Measurements from ENCODE around the gene CPOX. TPM values are rescaled to one million over a fixed set of nuclear protein-coding genes. Genes with fewer than 3 reads are reported as not detected.

Gene CPOX
- total and polyA plus RNA-seq, 2 donors: 12.4 to 16.2 TPM

DNA sequence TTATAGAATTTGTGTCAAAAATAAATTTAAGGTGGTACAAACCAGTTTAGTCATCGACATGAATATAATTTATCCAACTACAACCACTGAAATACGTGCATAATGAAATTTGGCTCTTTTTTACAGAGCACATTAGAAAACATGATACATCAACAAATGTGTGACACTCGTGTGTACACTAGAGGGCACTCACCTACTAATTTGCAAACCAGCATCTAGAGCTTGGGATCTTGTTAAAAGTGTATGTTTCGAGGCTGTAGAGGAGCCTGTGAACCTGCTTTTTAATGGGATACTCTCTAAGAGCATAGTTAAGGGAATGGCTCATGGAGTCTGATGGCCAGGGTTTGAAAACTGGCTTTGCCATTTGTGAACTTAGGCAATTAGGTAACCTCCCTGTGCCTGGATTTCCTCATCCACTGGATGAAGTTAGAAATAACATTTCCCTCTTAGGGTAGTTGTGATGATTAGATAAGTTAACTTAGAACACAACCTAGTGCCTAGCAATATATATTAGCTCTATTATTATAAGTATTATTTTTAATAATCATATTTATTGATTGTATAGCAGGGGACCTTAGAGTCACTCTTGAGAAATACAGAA is 8.8 kb upstream of the CPOX start:
- Histone ChIP-seq H3K4me3 (ENCODE audit: low read depth, low read length) (no peak overlapping the region), H3K27ac (ENCODE audit: low read depth) (no peak overlapping the region), H3K4me1 (ENCODE audit: insufficient read depth) (no peaks in the 10 kb centered on the region), H3K36me3 (ENCODE audit: insufficient read depth) (no peaks in the 10 kb centered on the region)
- WGBS: 7% methylated on average over 4 of the region's 4 CpGs
- DNase-seq (ENCODE audit: extremely low spot score): no peak

DNA sequence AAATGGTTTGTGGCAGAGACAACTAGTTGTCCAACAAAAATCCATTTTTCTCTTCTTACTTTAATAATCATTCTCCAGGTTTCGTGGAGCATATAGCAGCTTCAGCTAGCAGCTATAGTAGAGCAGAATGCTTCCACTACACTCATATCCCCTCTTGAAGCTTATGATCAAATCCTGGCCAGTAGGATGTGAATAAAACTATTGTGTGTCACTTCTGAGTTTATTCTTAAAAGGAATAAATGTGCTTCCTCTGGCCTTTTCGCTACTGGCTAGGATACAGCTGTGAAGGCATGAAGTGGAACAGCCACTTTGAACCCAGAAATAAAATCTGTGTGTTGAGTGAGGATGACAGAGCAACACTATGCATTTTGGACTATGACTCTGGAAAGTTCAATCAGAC is 7.8 kb upstream of the CPOX start:
- Histone ChIP-seq H3K4me3 (ENCODE audit: low read depth, low read length) (no peak overlapping the region), H3K36me3 (ENCODE audit: insufficient read depth) (no peaks in the 10 kb centered on the region), H3K4me1 (ENCODE audit: insufficient read depth) (no peaks in the 10 kb centered on the region), H3K27ac (ENCODE audit: low read depth) (no peak overlapping the region)
- DNase-seq (ENCODE audit: extremely low spot score): no peak
- 81% methylated on average over 2 of the region's 2 CpGs for WGBS

DNA sequence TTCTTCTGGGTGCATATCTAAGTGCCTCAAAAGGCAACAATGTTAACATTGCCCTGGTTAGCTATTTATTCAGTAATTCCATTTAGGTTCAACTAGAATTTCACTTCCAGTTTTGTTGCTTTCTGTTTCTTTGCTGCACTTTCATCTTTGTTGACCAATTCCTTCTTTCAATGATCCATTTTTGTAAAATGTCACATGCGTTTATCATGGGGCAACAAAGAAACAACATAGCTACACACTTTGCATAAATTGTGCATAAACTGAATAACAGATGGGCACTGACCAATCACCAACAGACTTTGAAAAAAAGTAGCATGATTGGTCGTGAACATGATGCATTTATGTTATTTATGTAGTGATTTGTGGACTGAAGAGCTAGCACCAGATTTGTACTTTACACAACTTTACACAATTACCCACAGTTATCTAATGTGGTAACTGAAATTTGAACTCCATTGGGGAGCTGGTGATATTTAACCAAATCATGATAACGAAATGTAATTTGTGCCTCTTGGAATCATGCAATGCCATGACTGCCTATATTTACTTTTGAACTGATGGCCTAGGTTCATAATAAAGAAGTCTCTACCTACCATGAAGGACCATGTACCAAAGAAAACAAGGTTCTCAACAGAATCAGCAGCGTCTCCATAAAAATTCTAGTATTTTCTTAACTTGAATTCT is 7.1 kb upstream of the CPOX start:
- H3K4me1 ChIP-seq (ENCODE audit: insufficient read depth): no peaks in the 10 kb centered on the region
- no peak overlapping the region for H3K27ac ChIP-seq (ENCODE audit: low read depth)
- H3K36me3 ChIP-seq (ENCODE audit: insufficient read depth): no peaks in the 10 kb centered on the region
- no peak for DNase-seq (ENCODE audit: extremely low spot score)
- no peak overlapping the region for H3K4me3 ChIP-seq (ENCODE audit: low read depth, low read length)
- 85% methylated on average over 4 of the region's 4 CpGs for WGBS

DNA sequence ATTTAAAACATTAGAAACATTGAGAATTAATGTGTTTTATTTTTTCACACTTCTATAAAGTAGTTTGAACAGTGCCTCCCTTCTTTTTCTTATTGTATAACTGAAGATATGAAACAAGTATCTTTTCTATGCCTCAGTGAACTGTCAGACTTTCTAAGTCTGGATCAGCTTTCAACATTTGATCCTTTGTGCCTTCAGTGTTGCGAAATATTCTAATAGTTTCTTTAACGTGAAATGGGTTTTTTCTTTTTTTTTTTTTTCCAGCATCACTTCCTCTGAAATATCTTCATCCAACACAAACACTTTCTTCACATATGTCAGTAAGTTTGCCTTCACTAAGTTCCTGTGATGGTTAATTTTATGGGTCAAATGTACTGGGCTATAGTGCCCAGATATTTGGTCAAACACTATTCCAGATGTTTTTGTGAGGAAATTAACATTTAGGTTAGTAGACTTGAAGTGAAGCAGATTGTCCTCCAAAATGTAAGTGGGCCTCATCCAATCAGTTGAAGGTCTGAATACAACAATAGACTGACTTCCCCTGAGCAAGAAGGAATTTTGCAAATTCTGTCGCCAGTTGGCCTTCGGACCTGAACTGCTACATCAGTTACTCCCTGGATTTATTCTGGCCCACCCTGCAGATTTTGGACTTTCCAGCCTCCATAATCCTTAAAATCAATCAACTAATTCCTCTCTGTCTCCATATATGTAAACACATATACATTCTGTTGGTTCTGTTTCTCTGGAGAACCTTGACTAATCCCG is 6.4 kb upstream of the CPOX start:
- Histone ChIP-seq H3K27ac (ENCODE audit: low read depth) (no peak overlapping the region), H3K4me3 (ENCODE audit: low read depth, low read length) (no peak overlapping the region), H3K36me3 (ENCODE audit: insufficient read depth) (no peaks in the 10 kb centered on the region), H3K4me1 (ENCODE audit: insufficient read depth) (no peaks in the 10 kb centered on the region)
- no peak for DNase-seq (ENCODE audit: extremely low spot score)
- 72% methylated on average over 5 of the region's 5 CpGs for WGBS

DNA sequence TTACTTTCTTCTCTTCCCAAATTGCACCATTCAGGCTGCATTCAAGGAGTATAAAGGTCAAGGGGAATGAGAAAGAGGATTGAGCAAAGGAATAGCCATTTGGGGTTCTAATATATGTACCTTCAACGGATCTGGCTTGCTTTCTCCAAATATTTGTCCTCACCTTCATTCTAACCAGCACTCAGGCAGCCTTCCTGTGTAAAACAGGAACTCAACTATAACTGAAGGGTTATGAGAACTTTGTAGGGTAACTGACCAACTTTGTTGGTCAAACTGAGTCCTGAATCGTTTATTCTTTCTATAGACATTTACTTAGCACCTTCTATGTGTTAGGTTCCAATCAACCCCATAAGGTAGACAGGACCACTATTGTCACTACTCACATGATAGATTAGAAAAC is 5.1 kb upstream of the CPOX start:
- no peak overlapping the region for H3K27ac ChIP-seq (ENCODE audit: low read depth)
- DNase-seq (ENCODE audit: extremely low spot score): no peak
- no peaks in the 10 kb centered on the region for H3K4me1 ChIP-seq (ENCODE audit: insufficient read depth)
- 80% methylated on average over 2 of the region's 2 CpGs for WGBS
- H3K36me3 ChIP-seq (ENCODE audit: insufficient read depth): no peaks in the 10 kb centered on the region
- no peak overlapping the region for H3K4me3 ChIP-seq (ENCODE audit: low read depth, low read length)

DNA sequence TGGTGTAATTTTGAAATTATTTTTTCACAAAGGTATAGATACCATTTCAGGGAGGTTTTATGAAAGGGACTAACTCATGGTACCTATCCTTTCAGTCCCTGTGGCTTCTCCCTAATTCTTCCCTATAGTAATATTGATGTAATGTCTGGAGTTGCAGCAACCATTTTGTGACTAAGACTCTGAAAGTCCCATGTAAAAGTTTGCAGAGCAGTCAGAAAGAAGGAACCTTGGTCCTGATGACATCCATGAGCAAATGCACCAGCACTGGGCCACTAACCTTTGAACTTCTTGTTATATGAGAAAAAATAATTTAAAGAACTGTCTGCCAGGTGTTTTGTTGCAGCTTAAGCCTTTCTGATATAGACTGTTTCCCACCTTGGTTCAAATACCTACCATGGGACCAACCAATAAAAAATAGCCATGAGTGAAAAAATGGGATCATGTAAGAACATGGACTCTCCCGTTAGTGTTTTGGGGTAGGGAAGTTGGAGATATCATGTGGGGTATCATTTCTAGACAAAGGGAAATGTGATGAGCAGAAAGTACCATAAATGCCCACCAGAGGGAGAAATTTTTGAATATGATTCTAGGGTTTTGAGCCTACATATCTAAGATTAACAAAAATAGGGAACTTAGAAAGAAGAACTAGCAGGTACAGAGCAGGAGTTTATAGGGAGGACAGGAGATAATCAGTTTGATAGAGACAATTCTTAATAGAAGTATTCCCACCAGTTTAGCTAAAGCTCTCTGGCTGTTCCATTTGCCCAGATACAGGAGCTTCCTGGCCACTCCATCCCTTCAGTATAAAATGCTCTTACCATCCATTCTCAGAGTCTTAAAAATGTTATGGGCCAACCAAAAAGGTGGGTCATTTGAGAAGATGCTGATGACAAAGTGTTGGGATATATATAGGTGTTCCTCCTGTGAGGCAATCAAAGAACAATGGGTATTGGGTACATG is 3.4 kb upstream of the CPOX start:
- H3K4me1 ChIP-seq (ENCODE audit: insufficient read depth): no peaks in the 10 kb centered on the region
- H3K36me3 ChIP-seq (ENCODE audit: insufficient read depth): no peaks in the 10 kb centered on the region
- DNase-seq (ENCODE audit: extremely low spot score): no peak
- no peak overlapping the region for H3K4me3 ChIP-seq (ENCODE audit: low read depth, low read length)
- WGBS: 25% methylated on average over 1 of the region's 1 CpG
- H3K27ac ChIP-seq (ENCODE audit: low read depth): no peak overlapping the region

DNA sequence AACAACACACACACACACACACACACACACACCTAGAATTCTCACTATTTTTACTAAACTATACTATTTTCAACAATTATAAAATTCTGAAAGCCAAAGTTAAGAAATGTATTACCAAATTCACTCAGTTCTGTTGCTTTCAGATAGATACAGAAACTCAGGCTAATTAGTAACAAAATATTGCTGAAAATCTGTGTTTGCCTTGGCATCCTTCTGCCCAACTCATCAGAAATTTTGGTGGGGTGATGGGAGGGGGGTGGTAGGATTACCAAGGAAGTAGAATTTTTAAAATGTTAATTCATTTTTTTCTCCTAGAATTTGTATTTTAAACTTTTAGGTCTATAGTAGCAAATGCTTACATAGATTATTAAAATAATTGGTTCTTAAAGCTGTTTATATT is 2.7 kb upstream of the CPOX start:
- Histone ChIP-seq H3K27ac (ENCODE audit: low read depth) (no peak overlapping the region), H3K4me3 (ENCODE audit: low read depth, low read length) (no peak overlapping the region), H3K36me3 (ENCODE audit: insufficient read depth) (no peaks in the 10 kb centered on the region), H3K4me1 (ENCODE audit: insufficient read depth) (no peaks in the 10 kb centered on the region)
- no peak for DNase-seq (ENCODE audit: extremely low spot score)

DNA sequence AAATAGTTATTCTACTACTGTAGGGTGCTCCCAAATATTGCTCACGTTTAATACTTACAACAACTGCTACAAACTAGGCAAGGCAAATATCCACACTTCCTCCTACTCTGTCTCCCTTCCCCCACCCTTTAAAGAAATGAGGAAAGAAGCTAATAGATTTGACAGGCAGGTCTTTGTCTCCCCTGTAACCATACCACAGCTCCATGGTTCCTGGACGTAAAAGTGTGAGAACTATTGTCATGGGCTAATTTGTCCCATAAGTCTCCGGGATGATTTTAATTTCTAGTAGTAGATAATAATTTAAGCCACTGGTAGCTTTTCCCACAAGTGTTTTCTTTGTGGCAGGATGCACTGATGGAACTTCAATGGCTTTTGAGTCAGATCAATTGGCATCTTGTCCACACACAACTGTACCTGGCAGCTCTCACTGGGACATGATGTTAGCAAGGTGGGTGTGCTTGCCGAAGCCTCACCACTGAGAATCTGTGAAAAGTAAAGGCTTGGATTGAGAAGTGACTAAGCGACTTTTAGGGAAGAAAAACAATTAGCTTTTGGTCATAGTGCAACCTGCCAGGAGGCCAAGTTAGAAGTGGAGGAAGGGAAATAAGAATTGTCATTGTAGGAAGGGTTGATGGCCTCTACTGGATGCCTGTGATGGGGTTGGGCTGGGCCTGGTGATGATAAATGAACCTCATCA is 1.4 kb upstream of the CPOX start:
- Histone ChIP-seq H3K4me3 (ENCODE audit: low read depth, low read length) (no peak overlapping the region), H3K4me1 (ENCODE audit: insufficient read depth) (no peaks in the 10 kb centered on the region), H3K36me3 (ENCODE audit: insufficient read depth) (no peaks in the 10 kb centered on the region), H3K27ac (ENCODE audit: low read depth) (no peak overlapping the region)
- 91% methylated on average over 5 of the region's 5 CpGs for WGBS
- no peak for DNase-seq (ENCODE audit: extremely low spot score)

DNA sequence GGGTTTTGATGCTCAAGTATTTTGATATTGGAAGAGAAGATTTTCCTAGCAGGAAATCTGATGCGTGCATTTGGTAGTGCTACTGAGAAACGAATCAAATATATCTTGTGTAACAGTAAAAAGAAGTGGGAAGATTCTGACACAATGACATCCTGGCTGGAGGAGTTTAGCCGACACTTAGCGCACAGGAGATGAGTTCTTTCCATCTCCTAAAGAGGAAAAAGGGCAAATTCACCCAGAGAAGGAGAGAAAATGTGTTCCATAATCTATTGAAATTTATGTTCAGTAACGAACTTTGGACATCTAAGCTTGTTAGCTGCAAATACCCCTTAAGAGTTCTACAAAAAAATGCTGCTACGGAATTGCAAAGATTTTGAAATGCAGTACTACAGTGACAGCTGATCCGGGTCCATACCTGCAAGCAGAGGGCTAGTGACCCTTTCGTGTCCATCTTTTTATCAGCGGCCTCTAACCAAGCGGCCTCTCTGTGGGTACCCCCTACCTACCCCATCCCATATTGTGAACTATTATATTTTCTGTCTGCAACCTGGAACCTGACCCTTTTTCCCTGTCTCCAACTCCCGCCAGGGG is 971 bp downstream of the CPOX start:
- 30% methylated on average over 11 of the region's 11 CpGs for WGBS
- H3K27ac ChIP-seq (ENCODE audit: low read depth): no peak overlapping the region
- peaks cover 2% of the 10 kb centered on the region for H3K36me3 ChIP-seq (ENCODE audit: insufficient read depth)
- no peaks in the 10 kb centered on the region for H3K4me1 ChIP-seq (ENCODE audit: insufficient read depth)
- DNase-seq (ENCODE audit: extremely low spot score): no peak
- peak overlapping the region; percentile 86 for H3K4me3 ChIP-seq (ENCODE audit: low read depth, low read length)

DNA sequence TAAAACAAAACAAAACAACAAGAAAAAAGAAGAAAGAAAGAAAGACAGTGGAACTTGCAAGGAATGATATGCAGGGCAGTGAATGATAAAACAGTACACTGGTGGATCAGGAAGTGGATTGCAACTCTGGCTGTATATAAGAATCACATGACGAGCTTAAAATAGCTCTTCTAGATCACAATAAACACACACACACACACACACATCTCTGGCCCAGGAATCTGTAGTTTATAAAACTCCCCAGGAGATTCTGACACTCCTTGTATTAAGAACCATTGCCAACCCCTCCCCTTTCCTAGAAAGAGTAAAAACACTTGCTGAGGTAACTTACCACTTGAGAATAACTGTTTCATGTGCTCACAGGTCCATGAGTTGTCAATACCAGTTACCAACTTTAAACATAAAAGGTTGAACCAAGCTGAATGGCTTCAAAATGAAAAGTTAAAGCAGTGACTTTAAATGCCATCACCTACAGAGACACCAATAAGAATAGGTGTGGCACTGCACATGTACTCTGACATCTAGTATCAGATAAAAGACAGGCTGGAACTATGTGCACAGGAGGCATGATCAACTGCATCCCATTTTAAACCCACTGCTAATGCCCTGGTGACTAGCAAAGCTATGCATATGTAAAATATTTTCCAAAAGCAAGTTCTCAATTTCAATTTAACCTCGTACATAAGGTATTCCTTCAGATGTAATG is 3.9 kb downstream of the CPOX start:
- Histone ChIP-seq H3K4me3 (ENCODE audit: low read depth, low read length) (no peak overlapping the region), H3K27ac (ENCODE audit: low read depth) (no peak overlapping the region), H3K4me1 (ENCODE audit: insufficient read depth) (no peaks in the 10 kb centered on the region), H3K36me3 (ENCODE audit: insufficient read depth) (peaks cover 2% of the 10 kb centered on the region)
- 65% methylated on average over 2 of the region's 2 CpGs for WGBS
- no peak for DNase-seq (ENCODE audit: extremely low spot score)

DNA sequence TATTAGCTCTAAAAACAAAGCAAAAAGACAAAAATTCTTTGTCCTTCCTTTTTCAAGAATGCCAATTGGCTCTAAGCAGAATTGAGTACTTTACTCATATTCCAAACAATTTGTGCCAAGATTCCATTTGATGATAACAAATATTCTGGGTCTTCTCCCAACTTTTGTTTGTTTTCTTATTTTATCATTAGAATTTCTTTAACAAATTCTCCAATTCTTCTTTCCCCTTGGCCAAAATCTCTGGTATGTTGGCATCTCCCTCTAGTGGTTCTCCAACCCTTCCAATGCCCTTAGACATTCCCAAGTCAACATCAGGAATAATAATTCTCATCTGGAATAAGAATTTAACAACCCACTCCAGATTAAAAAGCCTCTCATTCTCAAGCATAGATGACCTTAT is 5.3 kb downstream of the CPOX start:
- H3K36me3 ChIP-seq (ENCODE audit: insufficient read depth): peaks cover 2% of the 10 kb centered on the region
- H3K27ac ChIP-seq (ENCODE audit: low read depth): no peak overlapping the region
- DNase-seq (ENCODE audit: extremely low spot score): no peak
- no peak overlapping the region for H3K4me3 ChIP-seq (ENCODE audit: low read depth, low read length)
- H3K4me1 ChIP-seq (ENCODE audit: insufficient read depth): no peaks in the 10 kb centered on the region

DNA sequence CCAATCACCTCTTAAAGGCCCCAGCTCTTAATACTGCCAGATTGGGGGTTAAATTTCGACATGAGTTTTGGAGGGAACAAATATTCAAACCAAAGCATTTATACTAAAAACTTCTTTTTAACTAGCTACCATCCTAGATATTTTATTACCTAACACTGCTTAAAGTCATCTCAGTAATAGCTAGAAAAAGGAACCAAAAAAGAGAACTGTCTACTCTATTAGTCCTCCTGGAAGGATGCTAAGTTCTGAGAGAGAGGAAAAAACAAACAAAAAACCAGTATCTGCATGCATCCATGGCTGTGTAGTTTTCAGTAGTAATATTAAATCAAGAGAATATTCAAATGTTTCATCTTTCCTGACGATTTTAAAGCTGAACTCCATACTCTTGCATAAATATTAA is 5.8 kb downstream of the CPOX start:
- 63% methylated on average over 2 of the region's 2 CpGs for WGBS
- no peak for DNase-seq (ENCODE audit: extremely low spot score)
- no peak overlapping the region for H3K4me3 ChIP-seq (ENCODE audit: low read depth, low read length)
- H3K27ac ChIP-seq (ENCODE audit: low read depth): no peak overlapping the region
- no peaks in the 10 kb centered on the region for H3K4me1 ChIP-seq (ENCODE audit: insufficient read depth)
- H3K36me3 ChIP-seq (ENCODE audit: insufficient read depth): peaks cover 2% of the 10 kb centered on the region
